CD4-positive, alpha-beta T cell treated with Interleukin-21 for 1 hour (primary cell): ENCODE measurements around the gene ITSN1.
"Not testable (repeated sequence)": the region's sequence is repeated elsewhere in the genome, so short reads cannot be mapped to it uniquely, and the experiment has no call there.

Experiments
- DNase-seq: peaks from one replicate; pipeline ENCODE4 v3.0.0-alpha.2; 2020

The ITSN1 gene

DNA sequence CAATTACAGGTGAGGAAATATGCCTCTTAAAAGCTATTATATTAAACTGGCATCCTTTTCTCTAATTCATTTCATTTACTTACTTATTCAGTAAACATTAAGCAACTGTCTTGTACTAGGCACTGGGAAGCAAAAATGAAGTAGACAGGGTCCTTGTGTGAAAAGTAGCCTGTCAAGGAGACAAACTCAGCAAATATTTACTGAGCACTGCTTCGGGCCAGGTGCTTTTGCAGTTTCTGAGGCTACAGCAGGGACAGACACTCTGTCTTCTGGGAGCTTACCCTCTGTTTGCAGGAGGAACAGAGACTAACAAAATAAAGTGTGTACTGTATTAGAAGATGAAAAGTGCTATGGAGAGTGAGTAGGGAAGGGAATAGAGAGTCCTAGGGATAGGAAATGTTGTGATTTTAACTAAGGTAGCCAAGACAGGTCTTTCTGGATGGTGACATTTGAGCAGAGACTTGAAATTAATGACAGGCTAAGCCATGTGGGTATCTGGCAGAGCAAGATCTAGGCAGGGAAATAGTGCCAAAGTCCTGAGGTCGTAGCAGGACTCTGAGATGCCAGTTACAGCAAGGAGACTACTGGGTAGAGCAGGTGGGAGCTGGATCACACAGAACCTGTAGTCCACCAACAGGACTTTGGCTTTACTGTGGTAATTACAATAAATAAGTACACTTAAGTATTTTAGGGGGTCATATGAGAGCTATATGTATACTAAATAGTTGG lies 133.0 kb downstream of the ITSN1 start:
- no peak for DNase-seq

- no peak for DNase-seq
Observed at GRCh38 chr21:33780631-33781030, 138.3 kb downstream of the ITSN1 start.

DNA sequence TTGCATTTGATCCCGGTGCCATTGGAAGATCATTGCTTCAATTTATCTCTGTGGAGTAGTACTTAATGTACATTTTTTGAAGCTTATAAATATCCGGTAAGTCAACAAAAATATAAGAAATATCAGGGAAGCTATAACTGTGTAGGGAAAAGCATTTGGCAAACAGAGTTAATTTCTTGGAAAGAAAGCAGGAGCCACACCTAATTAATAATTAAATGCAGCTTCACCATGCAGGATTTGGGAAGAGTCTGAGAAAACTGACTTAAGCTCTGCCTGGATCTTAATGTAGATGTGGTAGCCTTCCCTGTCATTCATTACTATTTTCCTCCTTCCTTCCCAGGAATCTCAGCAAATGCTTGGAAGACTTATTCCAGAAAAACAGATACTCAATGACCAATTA lies 138.8 kb downstream of the ITSN1 start:
- DNase-seq: no peak

DNA sequence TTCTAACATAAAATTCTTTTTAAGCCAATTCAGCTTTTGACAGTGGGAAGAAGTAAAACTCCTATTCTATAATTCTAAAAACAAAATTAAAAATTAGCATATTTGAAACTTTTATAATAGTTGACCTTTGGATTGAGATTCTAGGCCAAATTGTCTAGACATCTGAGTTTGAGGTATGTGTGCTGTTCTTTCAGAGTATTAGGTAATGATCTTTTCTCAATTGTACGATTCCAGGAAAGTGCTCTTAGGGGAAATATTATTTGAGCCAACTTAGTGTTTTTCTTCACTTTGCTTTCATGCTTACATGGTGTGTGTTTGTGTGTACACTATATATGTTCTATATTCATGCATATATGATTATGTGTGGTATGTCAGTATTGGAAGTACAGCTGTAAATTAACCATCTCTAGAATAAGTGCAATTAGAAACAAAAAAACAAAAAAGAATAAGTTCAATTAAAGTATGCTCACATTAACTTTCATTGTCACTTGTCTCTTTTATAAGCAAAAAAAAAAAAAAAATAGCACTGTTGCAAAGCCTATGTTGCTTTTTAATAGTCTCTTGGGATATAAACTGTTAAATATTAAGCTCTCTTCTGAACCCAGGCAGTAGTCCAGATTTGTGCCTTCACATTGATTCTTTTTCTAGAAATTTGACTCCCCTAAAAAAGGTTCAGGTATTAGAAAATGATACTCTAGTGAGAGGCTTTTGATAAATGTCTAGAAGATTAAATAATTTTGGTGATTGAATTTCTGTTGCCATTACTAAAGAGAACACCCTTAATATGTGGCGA lies 141.1 kb downstream of the ITSN1 start:
- DNase-seq: no peak

DNA sequence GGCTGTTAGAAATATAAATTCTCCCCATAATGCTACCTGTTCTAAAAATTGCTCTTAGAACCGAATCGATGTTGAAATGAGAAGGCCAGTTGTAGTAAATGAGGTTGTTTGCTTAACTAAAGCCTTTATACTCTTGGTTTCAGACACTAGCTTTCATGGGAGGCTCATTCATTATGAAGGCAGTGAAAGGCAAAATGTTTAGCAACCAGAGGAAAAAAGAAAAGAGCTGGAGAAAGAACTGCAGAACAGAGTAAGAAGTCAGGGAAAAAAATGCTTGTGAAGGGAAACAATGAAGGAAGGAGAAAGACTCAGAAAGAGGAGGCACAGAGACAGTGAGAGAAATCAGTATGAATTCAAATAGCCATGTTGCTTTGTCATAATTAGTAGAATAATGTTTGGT lies 145.1 kb downstream of the ITSN1 start:
- no peak for DNase-seq

- not testable (repeated sequence) for DNase-seq
Observed at GRCh38 chr21:33788438-33788837, 146.1 kb downstream of the ITSN1 start.

DNA sequence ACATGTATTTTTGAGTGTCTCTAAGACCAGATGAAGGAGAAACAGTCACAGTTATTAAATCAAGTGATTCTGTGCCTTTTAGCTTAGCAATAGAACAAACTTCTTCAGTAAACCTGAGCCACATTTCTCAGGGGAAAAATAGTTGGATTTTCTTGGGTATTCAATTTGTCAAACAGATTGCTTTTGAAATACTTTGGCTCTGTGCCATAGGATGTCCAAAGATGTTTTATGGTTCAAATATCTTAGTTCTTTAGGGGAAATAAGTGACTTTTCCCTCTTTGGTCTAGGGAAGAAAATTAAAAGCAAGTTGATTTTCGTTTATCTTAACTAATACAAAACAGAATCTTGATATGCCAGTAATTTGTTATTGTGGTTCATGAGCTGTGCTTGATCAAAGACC lies 147.4 kb downstream of the ITSN1 start:
- DNase-seq: no peak

DNA sequence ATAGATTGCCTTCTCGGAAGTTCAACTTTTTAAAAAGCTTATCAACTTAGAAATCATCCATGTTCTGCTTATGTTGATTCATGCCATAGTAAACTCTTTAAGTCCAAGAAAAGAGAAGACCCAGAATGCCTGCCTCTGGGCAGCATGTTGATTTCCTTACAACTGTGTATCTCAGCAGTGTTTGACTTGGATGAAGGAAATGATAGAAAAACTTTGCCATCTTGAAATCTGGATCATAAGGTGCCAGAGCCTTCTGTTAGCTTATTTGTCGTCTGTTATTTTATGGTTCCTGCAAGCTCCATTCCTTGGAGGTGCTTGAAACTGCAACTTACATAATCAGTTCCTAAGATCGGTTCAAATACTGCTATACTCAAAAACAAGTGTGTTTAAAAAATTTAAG lies 148.8 kb downstream of the ITSN1 start:
- DNase-seq: no peak

DNA sequence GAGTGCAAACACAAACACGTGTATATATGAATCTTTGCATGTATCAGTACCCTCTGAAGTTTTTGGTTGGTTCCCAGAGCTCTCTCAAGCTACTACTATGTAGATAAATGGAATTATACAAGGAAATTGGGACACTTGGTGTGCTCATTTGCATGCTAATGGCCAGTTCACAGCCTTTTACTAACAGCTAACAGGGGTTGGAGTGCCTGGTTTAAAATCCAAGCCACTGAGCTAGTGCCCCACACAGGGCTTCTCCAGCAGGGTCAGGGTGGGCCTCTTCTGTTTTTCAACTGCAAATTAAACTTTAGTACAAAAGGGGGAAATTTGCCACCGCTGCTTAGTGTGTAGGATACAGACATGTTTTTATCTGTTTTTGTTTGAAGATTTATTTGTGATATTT lies 152.3 kb downstream of the ITSN1 start:
- no peak for DNase-seq

GRCh38 chr21:33797565-33797964 lies 155.3 kb downstream of the ITSN1 start:
- DNase-seq: no peak

- DNase-seq: no peak
Observed at GRCh38 chr21:33799378-33800090, 157.2 kb downstream of the ITSN1 start.

- DNase-seq: no peak
Observed at GRCh38 chr21:33800753-33801423, 158.6 kb downstream of the ITSN1 start.

- no peak for DNase-seq
Observed at GRCh38 chr21:33801424-33802405, 159.4 kb downstream of the ITSN1 start.

GRCh38 chr21:33802481-33802880 lies 160.2 kb downstream of the ITSN1 start:
- no peak for DNase-seq

DNA sequence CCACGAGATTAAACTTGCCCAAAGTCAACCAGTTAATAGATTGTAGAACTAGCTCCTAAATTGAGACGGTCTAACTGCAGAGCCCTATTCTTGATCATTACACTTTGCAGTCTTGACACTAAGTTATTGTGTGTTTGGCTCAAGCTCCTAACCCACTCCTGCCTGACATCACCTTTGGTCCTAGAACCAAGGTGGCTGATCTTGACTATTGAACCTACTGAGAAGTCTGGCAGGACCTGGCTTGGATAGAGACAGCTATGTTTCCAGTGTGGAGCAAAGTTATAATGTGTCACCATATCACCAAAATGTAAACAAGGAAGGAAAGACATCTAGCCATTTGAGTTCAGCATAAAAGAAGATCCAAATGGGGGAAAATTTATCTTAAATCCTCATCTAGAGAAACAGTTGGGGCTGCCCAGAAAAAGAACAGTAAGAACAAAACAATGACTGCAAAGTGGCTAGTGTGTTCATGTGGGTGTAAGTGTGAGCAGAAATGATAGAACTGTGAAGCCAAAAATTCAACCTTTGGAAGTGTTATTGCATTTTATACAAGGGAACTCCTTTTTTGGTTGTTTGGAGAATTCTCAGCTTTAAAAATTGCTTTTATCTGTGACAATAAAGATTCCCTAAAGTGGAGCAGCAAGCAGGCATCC lies 166.5 kb downstream of the ITSN1 start:
- no peak for DNase-seq

DNA sequence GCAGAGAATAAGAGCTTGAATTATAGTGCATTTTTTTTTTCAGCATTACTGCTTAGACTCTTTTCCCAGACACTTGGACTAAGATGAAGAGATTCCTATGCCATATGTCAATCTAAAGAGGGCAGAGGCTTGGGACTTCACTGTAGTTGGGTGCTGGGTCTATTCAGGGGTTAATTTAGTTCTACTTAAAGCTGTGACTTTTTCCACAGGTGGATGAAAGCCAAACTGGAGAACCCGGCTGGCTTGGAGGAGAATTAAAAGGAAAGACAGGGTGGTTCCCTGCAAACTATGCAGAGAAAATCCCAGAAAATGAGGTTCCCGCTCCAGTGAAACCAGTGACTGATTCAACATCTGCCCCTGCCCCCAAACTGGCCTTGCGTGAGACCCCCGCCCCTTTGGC lies 168.5 kb downstream of the ITSN1 start:
- DNase-seq: no peak

GRCh38 chr21:33811167-33812010 lies 169.1 kb downstream of the ITSN1 start:
- no peak for DNase-seq

GRCh38 chr21:33813832-33814365 lies 171.6 kb downstream of the ITSN1 start:
- no peak for DNase-seq

DNA sequence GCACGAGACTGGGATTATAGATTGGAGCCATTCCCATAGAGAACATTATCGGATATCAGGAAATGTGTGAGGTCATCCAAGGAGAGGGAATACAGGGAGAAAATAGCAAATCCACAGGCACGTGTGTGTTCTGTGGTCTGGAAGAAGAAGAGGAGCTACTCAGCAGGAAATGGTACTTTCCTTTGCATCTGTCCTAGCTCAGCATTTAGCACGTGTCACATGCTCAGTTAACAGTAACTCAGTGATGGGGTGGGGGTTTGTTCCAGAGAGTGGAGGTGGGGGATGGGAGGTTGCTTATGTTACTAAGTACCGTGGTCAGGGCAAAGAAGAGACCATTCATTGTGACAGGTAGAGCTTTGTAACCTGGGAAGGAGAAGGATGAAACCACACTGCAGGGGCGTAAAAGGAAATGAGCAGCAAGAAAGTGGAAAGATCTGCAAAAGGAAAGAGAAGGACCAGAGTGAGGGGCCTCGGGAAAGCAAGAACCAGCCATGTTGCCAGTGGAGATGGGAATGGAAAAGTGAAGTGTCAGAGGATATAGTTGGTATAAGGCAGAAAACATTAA lies 172.9 kb downstream of the ITSN1 start:
- DNase-seq: no peak

- no peak for DNase-seq
Observed at GRCh38 chr21:33816174-33816573, 173.9 kb downstream of the ITSN1 start.
